ENCODE data around the gene TAF4B.
A peak's percentile ranks its signal among the peaks of the same experiment; 100 is the strongest.
"Not testable (repeated sequence)": the region's sequence is repeated elsewhere in the genome, so short reads cannot be mapped to it uniquely, and the experiment has no call there.

Gene TAF4B

DNA sequence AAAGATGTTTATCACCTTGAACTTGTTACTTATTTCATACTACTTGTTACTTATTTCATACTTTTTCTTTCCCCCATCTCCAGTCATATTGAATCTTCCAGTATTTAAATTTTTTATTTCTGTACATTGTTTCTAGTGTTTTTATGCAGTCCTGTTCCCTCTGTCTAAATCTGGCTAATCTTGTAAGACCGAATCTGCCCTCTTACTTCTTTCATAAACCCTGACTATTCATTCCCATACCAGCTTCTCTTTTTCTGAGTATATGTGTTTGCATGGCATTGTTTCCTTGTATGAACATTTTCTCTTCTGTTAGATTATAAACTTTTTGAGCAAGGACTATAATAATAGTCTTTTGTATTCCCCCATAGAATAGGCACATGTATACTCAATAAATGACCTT lies 131.7 kb downstream of the TAF4B start:
- TF ChIP-seq, protein P1, sequence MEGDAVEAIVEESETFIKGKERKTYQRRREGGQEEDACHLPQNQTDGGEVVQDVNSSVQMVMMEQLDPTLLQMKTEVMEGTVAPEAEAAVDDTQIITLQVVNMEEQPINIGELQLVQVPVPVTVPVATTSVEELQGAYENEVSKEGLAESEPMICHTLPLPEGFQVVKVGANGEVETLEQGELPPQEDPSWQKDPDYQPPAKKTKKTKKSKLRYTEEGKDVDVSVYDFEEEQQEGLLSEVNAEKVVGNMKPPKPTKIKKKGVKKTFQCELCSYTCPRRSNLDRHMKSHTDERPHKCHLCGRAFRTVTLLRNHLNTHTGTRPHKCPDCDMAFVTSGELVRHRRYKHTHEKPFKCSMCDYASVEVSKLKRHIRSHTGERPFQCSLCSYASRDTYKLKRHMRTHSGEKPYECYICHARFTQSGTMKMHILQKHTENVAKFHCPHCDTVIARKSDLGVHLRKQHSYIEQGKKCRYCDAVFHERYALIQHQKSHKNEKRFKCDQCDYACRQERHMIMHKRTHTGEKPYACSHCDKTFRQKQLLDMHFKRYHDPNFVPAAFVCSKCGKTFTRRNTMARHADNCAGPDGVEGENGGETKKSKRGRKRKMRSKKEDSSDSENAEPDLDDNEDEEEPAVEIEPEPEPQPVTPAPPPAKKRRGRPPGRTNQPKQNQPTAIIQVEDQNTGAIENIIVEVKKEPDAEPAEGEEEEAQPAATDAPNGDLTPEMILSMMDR (IDR thresholded peaks at IDR 0.05; ENCODE audit: insufficient read depth, low read length, poor library complexity, severe bottlenecking) = no peak

DNA sequence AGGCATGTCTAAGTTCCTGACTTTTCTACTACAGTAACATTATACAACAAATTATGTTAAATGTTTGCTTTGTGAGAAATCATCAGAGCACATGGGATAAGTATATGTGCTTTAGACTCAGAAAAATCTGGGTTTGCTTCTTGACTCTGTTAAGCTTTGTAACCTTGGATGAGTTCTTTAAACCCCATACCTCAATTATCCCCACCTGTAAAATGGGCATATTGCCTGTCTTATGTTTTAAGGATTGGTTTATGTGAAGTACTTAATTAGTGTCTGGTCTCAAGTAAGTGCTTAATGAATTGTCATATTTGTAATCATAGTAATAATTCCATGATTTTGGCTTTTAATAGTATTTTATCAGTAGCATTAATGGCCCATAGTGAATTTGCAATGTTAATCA lies 135.8 kb downstream of the TAF4B start:
- TF ChIP-seq, protein P1 (IDR thresholded peaks at IDR 0.05; ENCODE audit: insufficient read depth, low read length, poor library complexity, severe bottlenecking) = no peak
- Histone ChIP-seq H3K27me3 (replicated peaks; ENCODE audit: control insufficient read depth, insufficient read depth, low read length) (no peaks in the 10 kb centered on the region), H3K4me3 (replicated peaks; ENCODE audit: low read depth, low read length) (no peak overlapping the region), H3K36me3 (ENCODE audit: control insufficient read depth, insufficient read depth, low read length) (no peaks in the 10 kb centered on the region)
- no peak for DNase-seq (ENCODE audit: extremely low read depth, insufficient read length)

More for the DNA sequence above, 131.7 kb downstream of the TAF4B start:
- Histone ChIP-seq H3K36me3 (ENCODE audit: control insufficient read depth, insufficient read depth, low read length) (no peaks in the 10 kb centered on the region), H3K4me3 (replicated peaks; ENCODE audit: low read depth, low read length) (no peak overlapping the region), H3K27me3 (replicated peaks; ENCODE audit: control insufficient read depth, insufficient read depth, low read length) (no peaks in the 10 kb centered on the region)
- DNase-seq (ENCODE audit: extremely low read depth, insufficient read length) = peak; percentile 24

DNA sequence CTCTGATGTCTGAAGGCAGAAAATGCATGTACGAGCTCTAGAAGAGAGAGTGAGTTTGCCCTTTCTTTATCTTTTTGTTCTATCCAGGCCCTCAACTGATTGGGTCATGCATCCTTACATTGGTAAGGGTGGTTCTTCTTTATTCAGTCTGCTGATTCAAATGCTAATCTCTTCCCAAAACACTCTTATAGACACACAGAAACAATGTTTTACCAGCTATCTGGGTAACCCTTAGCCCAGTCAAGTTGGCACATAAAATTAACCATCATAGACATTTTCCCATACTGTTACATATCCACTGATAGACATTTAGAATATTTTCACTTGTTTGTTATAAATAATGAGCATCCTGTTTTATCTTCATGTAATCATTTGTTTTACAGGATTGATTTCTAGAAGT lies 141.2 kb downstream of the TAF4B start:
- no peaks in the 10 kb centered on the region for H3K36me3 ChIP-seq (ENCODE audit: control insufficient read depth, insufficient read depth, low read length)
- DNase-seq (ENCODE audit: extremely low read depth, insufficient read length) = no peak
- TF ChIP-seq, protein P1 (IDR thresholded peaks at IDR 0.05; ENCODE audit: insufficient read depth, low read length, poor library complexity, severe bottlenecking) = no peak
- H3K4me3 ChIP-seq (replicated peaks; ENCODE audit: low read depth, low read length) = no peak overlapping the region
- H3K27me3 ChIP-seq (replicated peaks; ENCODE audit: control insufficient read depth, insufficient read depth, low read length) = no peaks in the 10 kb centered on the region

DNA sequence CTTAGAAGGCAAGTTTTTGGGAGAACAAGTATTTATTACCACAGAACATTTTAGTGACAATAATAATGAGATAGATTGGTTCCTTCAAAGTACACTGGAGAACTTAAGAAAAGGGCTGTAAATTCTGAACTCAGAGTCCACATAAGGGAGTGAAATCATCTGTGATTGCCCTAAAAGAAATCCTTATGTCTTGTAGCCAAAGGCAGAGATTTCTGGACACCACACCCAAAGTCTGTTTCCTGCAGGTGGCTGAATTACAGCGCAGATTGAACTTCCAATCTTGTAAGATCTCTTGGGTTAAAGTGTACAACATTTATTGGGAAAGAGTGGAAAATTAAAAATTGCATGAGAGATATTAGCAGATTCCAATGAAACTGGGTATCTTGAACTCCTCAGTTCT lies 143.8 kb downstream of the TAF4B start:
- Histone ChIP-seq H3K36me3 (ENCODE audit: control insufficient read depth, insufficient read depth, low read length) (no peaks in the 10 kb centered on the region), H3K4me3 (replicated peaks; ENCODE audit: low read depth, low read length) (no peak overlapping the region), H3K27me3 (replicated peaks; ENCODE audit: control insufficient read depth, insufficient read depth, low read length) (no peaks in the 10 kb centered on the region)
- DNase-seq (ENCODE audit: extremely low read depth, insufficient read length) = no peak
- TF ChIP-seq, protein P1 (IDR thresholded peaks at IDR 0.05; ENCODE audit: insufficient read depth, low read length, poor library complexity, severe bottlenecking) = no peak

DNA sequence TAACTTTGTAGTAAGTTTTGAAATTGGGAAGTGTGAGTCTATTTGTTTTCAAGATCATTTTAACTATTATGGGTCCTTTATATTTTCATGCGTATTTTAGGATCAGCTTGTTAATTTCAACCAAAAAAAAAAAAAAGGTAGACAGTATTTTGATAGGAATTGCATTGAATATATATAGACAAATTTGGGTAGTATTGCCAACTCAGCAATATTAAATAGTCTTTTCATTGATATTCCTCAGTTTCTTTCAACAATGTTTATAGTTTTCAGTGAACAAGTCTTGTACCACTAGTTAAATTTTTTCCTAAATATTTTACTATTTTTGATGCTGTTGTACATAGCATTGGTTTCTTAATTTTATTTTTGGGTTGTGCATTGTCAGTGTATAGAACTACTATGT lies 149.9 kb downstream of the TAF4B start:
- TF ChIP-seq, protein P1 (IDR thresholded peaks at IDR 0.05; ENCODE audit: insufficient read depth, low read length, poor library complexity, severe bottlenecking) = no peak
- Histone ChIP-seq H3K27me3 (replicated peaks; ENCODE audit: control insufficient read depth, insufficient read depth, low read length) (no peaks in the 10 kb centered on the region), H3K36me3 (ENCODE audit: control insufficient read depth, insufficient read depth, low read length) (no peaks in the 10 kb centered on the region), H3K4me3 (replicated peaks; ENCODE audit: low read depth, low read length) (no peak overlapping the region)
- no peak for DNase-seq (ENCODE audit: extremely low read depth, insufficient read length)

DNA sequence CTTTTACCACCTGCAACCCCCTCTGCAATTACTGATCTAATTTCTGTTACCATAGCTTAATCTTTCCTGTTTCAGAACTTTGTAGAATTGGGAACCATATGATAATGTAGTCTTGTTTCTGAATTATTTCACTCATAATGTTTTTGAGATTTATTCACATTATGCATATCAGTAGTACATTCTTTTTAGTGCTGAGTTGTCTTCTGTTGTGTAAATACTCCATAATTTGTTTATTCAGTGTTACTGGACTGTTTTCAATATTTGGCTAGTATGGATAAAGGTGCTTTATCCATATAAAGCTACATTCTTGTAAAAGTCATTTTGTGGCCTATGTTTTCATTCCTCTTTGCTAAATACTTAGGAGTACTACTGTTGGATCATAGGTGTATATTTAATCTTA lies 152.5 kb downstream of the TAF4B start:
- Histone ChIP-seq H3K27me3 (replicated peaks; ENCODE audit: control insufficient read depth, insufficient read depth, low read length) (no peaks in the 10 kb centered on the region), H3K4me3 (replicated peaks; ENCODE audit: low read depth, low read length) (no peak overlapping the region), H3K36me3 (ENCODE audit: control insufficient read depth, insufficient read depth, low read length) (no peaks in the 10 kb centered on the region)
- DNase-seq (ENCODE audit: extremely low read depth, insufficient read length) = no peak
- TF ChIP-seq, protein P1 (IDR thresholded peaks at IDR 0.05; ENCODE audit: insufficient read depth, low read length, poor library complexity, severe bottlenecking) = no peak

DNA sequence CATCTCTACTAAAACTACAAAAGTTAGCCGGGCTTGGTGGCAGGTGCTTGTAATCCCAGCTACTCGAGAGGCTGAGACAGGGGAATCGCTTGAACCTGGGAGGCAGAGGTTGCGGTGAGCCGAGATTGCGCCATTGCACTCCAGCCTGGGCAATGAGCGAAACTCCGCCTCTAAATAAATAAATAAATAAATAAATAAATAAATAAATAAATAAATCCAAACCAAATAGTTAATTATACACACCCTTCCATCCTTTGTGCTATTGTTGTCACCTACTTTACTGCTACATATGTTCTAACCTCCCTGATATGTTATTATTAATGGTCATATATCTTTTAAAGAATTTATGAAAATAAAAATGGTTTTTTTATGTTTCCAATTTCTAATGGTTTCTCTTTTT lies 155.3 kb downstream of the TAF4B start:
- H3K36me3 ChIP-seq (ENCODE audit: control insufficient read depth, insufficient read depth, low read length); H3K27me3 ChIP-seq (replicated peaks; ENCODE audit: control insufficient read depth, insufficient read depth, low read length); H3K4me3 ChIP-seq (replicated peaks; ENCODE audit: low read depth, low read length); DNase-seq (ENCODE audit: extremely low read depth, insufficient read length): not testable (repeated sequence)

Data from GM06990 (cell line).